ENCODE data around the gene PDHB.

The PDHB gene

DNA sequence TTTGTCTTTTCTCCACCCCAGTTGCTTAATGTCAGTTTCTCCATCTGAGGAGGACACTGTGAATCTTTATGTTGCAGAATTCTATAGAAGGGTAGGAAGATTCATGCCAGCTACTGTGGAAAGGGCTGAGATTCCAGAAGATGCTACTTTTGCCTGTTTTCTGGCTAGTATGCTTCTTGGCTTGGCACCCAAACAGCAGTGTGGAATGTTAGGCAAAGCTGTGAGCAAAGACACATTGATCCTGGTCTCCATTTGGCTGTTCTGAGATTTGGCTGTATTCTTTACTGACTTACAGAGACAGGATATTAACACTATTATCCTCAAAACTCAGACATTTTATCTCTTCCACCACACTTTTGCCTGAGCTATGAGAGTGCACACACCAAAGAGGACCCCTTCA is 39.3 kb downstream of the PDHB start:
- no peak for DNase-seq

DNA sequence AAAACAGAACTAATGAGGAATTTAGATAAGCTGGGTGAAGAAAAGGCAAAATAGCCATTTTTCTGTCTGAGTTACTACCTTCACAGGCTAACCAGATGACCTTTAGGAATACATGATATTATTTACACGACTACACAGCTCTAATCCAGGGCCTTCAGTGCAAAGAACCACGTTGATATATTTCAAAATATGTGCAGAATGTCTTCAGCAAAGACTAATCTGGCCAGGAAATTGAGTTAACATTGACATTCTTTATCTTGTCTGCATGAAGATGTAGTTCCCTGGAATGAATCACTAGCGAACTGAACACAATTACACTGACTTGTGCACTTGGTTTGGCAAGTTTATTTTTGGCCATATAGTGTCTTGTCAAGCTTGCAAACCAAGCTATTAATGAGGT is 41.5 kb downstream of the PDHB start:
- no peak for DNase-seq

GRCh38 chr3:58391156-58391865 is 42.3 kb downstream of the PDHB start:
- no peak for DNase-seq

DNA sequence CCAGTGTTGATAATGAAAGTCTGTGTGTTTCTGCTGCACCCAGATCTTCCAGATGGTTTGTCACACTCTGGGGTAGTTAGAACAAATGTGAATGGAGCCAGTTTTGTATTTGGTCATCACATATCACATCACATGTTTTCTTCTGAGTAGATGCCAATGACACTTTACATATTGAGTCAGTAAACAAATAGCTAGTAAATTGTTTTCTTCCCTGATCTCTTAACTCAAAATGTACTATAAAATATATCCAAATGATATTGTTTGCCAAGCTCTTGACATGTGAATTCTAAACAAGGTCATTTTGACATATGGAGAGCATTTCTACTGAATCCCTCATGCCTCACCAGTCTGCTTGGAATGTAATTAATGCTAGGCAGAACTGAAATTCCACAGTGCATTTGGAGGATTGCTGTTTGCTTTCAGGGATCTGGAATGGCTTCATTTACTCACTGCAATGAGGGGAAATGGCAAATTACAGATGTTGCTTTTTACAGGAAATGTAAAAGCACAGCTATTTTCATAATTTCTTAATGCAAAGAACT is 45.0 kb downstream of the PDHB start:
- DNase-seq: no peak

DNA sequence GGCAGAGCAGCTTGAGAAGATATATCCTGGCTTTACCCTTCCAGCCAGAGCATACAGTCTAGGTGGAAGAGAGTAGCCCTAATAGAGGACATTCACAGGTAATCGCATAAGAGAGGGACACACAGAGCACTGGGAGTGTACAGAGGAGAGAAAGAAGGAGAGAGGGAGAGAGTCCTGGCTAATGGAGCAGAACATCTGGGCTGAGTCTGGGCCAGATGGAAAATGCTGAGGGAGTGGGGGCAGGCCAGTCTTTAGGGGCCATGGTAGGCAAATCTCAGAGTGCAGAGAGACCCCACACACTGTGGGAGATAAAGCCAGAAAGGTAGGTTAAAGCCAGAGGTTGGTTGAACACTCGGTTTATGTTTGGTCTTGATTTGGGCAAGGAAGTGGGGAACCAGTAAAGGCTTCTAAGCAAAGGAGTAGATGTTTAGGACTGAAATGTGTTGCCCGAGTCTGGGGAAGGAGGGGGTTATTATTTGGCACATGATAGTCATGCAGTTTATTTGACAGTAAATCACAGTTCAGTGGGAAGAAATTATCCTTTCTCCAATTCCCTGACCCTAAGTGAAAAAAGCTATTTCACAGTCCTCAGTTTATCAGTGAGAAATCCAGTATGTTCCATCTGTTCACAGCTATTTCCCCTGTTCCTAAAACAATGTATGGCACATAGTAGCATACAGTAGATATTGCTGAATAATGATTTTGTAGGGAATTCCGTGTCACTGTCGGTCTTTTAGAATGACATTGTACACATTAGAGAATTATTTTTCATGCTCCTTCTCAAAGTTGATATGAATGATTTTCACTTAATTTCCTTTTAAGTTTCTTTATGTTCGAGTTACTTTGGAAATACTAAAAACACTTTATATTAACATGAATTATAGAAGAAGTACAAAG is 45.7 kb downstream of the PDHB start:
- DNase-seq: no peak

DNA sequence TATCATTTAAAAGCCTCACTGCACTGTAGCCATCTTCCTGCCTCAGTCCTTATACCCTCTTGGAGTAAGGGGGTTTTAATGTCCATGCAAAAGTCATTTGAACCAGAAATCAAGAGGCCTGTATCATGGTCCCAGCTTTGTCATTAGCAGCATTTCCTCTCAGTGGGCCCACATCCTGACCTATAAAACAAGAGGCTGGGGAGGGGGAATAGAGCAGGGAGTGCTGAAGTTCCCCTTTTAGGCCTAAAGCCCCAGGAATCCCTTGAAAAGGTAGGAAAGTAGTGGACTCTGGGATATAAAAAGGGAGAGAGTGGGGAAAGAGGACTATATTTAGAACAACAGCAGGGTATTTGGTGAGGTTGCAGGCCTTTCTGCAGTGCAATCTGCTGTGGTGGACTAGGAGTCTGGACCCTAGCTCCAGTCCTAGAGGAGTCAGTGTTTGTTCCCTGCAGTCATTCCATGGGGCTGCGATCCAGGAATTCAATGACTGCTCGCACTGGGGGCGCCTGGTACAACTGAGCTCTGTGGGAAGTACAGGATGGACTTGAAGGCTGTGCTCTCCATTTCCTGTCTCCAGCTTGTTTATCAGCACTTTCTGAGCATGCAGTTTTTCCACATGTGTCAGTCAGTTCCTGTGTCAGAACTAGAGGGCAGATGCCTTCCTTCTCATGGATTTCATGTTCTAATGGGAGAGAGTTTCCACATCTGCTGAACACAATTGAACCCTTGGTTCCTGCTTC is 46.8 kb downstream of the PDHB start:
- DNase-seq: no peak

DNA sequence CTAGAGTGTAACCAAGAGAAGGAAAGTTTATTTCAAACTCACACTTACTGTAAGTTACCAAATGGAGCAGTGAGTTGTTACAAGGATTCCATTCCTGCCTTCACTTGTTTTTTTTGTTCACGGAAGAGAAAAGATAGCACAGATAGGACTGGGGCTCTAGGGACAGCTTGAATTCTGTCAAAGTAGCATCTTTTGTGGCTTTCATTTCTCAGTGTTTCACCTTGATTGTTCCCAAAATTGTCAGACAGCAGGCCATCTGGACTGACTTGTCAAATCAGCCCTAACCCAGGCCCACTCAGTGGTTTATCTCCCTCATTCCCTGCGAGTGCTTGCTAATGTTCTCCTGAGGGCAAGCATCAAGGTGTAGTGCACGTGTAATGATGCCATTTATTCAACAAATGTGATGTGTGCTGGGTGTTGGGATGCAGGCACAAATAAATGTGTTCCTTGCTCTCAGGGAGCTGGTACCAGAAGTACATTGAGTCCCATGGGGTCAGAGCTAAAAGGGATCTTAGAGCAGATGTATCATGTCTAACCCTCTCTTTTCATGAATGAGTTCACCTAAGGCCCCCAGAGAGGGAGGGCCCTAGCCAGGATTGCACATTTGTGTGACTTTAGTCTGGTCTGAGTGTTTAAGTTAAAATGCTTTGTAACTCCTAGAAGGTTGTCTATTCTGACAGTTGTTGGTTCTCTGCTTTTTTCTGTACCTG is 49.1 kb downstream of the PDHB start:
- no peak for DNase-seq

DNA sequence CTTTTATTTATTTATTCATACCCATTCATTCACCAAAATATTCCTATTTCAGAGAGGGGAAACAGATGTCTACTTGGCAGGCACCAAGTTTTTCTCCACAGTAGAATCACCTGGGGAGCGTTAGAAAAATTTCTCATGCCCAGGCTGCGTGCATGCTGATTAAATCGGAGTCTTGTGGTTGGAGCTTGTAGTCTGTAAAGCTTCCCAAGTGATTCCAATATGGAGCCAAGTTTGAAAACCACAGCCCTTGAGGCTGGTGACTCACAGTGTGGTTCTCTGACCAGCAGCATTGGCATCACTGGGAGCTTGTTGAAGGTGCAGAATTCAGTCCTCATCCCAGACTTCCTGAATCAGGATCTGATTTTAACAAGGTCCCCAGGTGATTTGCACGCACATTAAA is 49.7 kb downstream of the PDHB start:
- DNase-seq: no peak

- no peak for DNase-seq
Measured at GRCh38 chr3:58383476-58383875, 50.2 kb downstream of the PDHB start.

DNA sequence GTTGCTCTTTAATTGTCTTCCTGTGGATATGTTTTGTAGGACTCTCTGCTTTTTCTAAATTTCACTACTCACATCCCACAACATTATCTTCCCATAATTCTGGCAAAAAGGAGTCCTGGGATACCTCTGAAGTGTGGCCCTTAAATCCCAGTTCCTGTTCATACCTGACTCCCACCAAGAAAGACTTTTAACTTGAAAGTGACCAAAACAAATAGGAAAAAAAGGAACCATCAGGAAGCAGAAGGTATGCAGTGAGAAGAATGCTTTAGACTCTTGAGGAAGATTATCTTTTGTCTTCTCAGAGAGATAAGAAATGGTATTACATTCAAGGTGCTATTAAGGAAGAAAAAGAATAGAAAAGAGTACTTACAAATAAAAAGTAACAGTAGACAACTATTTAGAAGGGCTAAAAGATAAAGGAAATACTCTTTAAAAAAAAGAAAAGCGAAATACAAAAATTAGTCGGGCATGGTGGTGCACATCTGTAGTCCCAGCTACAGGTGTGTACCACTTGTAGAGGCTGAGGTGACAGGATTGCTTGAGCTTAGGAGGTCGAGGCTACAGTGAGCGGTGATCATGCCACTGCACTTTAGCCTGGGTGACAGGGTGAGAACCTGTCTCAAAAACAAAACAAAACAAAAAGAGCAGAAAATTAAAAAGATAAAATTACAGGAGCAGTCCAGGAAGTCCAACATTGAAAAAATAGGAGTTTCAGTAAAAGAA is 54.1 kb downstream of the PDHB start:
- DNase-seq: no peak

DNA sequence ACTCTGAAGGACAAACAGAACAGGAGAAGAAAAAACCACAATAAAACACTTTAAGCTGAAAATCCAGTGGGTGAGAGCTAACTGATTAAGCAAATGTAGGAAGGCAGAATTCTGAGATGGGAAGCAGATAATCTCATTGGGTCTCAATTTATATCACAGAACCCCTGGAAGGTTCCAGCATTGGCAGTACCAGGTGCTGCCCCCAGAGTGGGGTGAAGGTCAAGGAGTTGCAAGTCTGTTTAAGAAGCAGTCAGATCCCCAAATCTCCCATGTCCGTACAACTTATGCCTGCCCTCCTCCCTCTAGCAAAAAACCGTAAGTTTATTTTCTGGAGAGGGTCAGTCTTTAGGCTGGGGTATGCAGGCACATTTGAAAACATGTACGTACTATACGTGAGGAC is 55.9 kb downstream of the PDHB start:
- DNase-seq: no peak
